Cardiac septum (tissue), 1 donor: Measurements from ENCODE around the gene DNAH1. TPM values are rescaled to one million over a fixed set of nuclear protein-coding genes. Genes with fewer than 3 reads are reported as not detected.

Experiments used
- DNase-seq: peaks from one replicate; pipeline ENCODE4 v3.0.0-alpha.2; 2020; ENCODE audit warnings: low spot score
- intact Hi-C: fragments of 100-400 bp; cut with DNase I; formaldehyde crosslinking; loops from one replicate; pipeline ENCODE4 v1.14.0; 2022
- microRNA-seq: library from miRNA; unstranded; fragments of <30 nt; microRNA quantifications from one replicate; pipeline ENCODE4 v1.2.0, GENCODE V29; 2020
- total RNA-seq: library from RNA; stranded (reverse); fragmentation: NEBNext Ultra II Directional; extraction: Animal tissue kit (Norgen Biotek cat#: 25700); gene quantifications from one replicate; pipeline ENCODE4 v1.2.1, GENCODE V29; 2021
- donor health status: DM: no; HTN: no; CAD: no.

Gene DNAH1
- total RNA-seq, 1 donor from 2014 or later: 4.2 TPM

DNA sequence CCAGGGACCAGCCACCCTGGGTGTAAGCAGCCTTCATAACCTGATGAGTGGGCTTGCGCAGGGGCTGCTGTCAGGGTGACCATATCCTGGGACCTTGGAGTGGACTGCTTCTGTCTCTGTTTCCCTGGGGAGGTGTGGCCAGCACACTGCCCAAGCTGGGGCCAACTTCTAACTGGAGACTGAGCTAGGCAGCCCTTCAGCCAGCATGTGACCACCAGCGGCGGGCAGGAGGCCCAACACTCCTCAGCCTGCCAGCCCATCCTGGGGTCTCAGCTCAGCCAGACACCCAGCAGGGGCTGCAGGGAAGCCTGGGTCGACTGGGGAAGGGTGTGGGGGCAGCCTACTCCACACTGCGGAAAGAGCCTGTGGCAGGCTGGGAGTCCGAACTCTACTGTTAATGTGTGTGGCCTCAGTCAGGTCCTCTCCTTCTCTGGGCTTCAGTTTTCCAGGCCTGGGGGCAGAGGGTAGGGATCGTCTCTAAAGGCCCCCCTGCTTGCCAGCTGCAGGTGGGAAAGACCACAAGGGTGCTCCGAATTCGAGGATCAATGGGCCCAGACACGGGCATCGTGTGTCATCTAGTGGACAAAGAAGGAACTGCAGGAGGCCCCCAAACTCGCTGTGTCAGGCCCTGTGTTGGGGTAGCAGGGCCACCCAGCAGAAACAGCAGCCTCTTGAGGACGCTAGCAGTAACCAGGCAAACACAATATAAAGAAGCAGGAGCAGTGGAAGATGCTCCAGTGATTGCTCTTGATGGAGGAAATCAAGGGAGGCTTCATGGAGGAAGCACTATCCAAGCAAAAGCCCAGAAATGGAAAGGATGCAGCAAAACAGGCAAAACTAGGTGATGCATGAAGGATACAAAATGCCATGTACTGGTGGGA lies 130.8 kb downstream of the DNAH1 start:
- intact Hi-C loops: loop anchor here (1.0 to 5.0 kb wide), 2 partner anchors 19 to 220 kb away; partner anchors contain the start of gene TLR9

DNA sequence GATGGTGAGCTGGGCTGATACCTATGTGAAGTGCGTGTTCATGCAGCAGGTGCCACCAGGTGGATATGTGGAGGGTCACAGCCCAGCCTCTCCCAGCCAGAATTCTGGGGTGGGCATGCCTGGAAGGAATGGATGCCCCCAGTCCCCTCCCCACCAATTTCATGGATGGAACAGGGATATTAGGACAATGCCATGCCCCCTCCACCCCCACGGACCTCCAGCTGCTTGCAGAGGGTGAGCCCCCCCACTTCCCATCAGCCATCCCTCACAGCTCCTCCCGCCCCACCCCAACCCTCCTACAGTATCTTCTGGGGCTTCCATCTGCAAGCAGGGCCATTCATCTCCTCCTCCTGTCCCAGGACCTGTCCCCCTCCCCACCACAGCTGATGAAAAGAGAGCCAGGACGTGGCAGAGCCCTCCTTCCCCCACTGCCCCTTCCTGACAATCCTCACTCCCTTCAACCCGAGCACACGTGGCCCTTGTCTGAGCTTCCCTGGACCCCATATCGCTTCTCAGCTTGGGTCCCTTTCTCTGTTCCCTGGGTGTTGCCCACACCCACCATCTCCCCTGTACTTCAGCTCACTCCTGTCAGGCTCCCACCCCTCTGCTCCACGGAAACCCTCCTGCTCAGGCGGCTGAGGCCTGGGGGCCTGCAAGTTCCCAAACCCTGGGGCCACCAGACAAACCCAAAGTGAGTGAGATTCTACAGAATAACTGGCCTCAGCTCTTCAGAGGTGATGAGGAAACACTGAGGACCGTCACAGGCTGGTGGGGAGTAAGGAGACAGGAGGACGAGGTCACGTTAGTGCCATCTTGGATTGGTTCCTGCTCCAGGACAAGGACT lies 131.6 kb downstream of the DNAH1 start:
- DNase-seq: no peak
- intact Hi-C loops: loop anchor here (5.0 kb wide), 1 partner anchor 220 kb away; the partner anchor contains the start of gene TLR9

More for the DNA sequence above, 130.8 kb downstream of the DNAH1 start:
- peak; percentile 85 for DNase-seq

Small RNA genes lying within 50 kb of the gene (microRNA-seq; reads per million reads assigned to microRNA genes)
- not detected for gene MIR135A1
- 54,594 reads per million, percentile 99 among the genes with 10 or more reads in this experiment for gene MIRLET7G

Other genes with a start within 250 kb of the DNAH1 start
- 1.5 TPM for gene POC1A, start 161.9 kb upstream of the DNAH1 start, total RNA-seq
- 154 TPM for gene ALAS1, start 118.2 kb upstream of the DNAH1 start, total RNA-seq
- 0.16 TPM for gene TLR9, start 90.7 kb upstream of the DNAH1 start, total RNA-seq
- gene TWF2, start 77.2 kb upstream of the DNAH1 start, total RNA-seq: 69.5 TPM
- 8.9 TPM for gene PPM1M, start 70.6 kb upstream of the DNAH1 start, total RNA-seq
- 69.7 TPM for gene WDR82, start 37.7 kb upstream of the DNAH1 start, total RNA-seq
- 6.4 TPM for gene GLYCTK, start 28.5 kb upstream of the DNAH1 start, total RNA-seq
- 53.0 TPM for gene BAP1, start 93.7 kb downstream of the DNAH1 start, total RNA-seq
- gene PHF7, start 94.3 kb downstream of the DNAH1 start, total RNA-seq: 17.5 TPM
- 15.3 TPM for gene SEMA3G, start 128.8 kb downstream of the DNAH1 start, total RNA-seq
- gene TNNC1, start 137.7 kb downstream of the DNAH1 start, total RNA-seq: 8,054 TPM
- 59.1 TPM for gene NISCH, start 139.3 kb downstream of the DNAH1 start, total RNA-seq
- gene STAB1, start 179.0 kb downstream of the DNAH1 start, total RNA-seq: 52.2 TPM
- 58.2 TPM for gene NT5DC2, start 217.5 kb downstream of the DNAH1 start, total RNA-seq
- gene UQCC5, start 220.3 kb downstream of the DNAH1 start, total RNA-seq: 52.9 TPM